ENCODE data around the gene IRF2BP2. TPM values are rescaled to one million over a fixed set of nuclear protein-coding genes. Genes with fewer than 3 reads are reported as not detected.

Gene IRF2BP2
- total and polyA plus RNA-seq, 2 of the 13 experiments (the other 11 are each of a cell fraction or from before 2014, with no cell fraction given): 140 to 147 TPM

GRCh38 chr1:234611225-234611846 lies 1.4 kb upstream of the IRF2BP2 start (continued):
- TF ChIP-seq, protein P1, sequence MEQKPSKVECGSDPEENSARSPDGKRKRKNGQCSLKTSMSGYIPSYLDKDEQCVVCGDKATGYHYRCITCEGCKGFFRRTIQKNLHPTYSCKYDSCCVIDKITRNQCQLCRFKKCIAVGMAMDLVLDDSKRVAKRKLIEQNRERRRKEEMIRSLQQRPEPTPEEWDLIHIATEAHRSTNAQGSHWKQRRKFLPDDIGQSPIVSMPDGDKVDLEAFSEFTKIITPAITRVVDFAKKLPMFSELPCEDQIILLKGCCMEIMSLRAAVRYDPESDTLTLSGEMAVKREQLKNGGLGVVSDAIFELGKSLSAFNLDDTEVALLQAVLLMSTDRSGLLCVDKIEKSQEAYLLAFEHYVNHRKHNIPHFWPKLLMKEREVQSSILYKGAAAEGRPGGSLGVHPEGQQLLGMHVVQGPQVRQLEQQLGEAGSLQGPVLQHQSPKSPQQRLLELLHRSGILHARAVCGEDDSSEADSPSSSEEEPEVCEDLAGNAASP (CRISPR knock-in tag; IDR thresholded peaks at IDR 0.05; ENCODE audit: borderline replicate concordance): no peak
- peak; percentile 58 for TF ChIP-seq ZNF687 (CRISPR knock-in tag; IDR thresholded peaks at IDR 0.05)
- TF ChIP-seq TOPORS (CRISPR knock-in tag; IDR thresholded peaks at IDR 0.05): no peak
- no peak for TF ChIP-seq ZNF30 (CRISPR knock-in tag; IDR thresholded peaks at IDR 0.05)
- TF ChIP-seq ZBTB42 (CRISPR knock-in tag; IDR thresholded peaks at IDR 0.05): no peak
- TF ChIP-seq ZNF484 (CRISPR knock-in tag; IDR thresholded peaks at IDR 0.05; ENCODE audit: borderline replicate concordance, low read depth): no peak
- no peak for TF ChIP-seq ZFP37 (CRISPR knock-in tag; IDR thresholded peaks at IDR 0.05; ENCODE audit: borderline replicate concordance)
- TF ChIP-seq SMYD3 (CRISPR knock-in tag; IDR thresholded peaks at IDR 0.05): no peak
- no peak for TF ChIP-seq ZNF766 (CRISPR knock-in tag; IDR thresholded peaks at IDR 0.05; ENCODE audit: borderline replicate concordance)
- TF ChIP-seq, protein P2, sequence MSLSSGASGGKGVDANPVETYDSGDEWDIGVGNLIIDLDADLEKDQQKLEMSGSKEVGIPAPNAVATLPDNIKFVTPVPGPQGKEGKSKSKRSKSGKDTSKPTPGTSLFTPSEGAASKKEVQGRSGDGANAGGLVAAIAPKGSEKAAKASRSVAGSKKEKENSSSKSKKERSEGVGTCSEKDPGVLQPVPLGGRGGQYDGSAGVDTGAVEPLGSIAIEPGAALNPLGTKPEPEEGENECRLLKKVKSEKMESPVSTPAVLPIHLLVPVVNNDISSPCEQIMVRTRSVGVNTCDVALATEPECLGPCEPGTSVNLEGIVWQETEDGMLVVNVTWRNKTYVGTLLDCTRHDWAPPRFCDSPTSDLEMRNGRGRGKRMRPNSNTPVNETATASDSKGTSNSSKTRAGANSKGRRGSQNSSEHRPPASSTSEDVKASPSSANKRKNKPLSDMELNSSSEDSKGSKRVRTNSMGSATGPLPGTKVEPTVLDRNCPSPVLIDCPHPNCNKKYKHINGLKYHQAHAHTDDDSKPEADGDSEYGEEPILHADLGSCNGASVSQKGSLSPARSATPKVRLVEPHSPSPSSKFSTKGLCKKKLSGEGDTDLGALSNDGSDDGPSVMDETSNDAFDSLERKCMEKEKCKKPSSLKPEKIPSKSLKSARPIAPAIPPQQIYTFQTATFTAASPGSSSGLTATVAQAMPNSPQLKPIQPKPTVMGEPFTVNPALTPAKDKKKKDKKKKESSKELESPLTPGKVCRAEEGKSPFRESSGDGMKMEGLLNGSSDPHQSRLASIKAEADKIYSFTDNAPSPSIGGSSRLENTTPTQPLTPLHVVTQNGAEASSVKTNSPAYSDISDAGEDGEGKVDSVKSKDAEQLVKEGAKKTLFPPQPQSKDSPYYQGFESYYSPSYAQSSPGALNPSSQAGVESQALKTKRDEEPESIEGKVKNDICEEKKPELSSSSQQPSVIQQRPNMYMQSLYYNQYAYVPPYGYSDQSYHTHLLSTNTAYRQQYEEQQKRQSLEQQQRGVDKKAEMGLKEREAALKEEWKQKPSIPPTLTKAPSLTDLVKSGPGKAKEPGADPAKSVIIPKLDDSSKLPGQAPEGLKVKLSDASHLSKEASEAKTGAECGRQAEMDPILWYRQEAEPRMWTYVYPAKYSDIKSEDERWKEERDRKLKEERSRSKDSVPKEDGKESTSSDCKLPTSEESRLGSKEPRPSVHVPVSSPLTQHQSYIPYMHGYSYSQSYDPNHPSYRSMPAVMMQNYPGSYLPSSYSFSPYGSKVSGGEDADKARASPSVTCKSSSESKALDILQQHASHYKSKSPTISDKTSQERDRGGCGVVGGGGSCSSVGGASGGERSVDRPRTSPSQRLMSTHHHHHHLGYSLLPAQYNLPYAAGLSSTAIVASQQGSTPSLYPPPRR (CRISPR knock-in tag; IDR thresholded peaks at IDR 0.05; ENCODE audit: borderline replicate concordance): no peak
- TF ChIP-seq, protein P3, sequence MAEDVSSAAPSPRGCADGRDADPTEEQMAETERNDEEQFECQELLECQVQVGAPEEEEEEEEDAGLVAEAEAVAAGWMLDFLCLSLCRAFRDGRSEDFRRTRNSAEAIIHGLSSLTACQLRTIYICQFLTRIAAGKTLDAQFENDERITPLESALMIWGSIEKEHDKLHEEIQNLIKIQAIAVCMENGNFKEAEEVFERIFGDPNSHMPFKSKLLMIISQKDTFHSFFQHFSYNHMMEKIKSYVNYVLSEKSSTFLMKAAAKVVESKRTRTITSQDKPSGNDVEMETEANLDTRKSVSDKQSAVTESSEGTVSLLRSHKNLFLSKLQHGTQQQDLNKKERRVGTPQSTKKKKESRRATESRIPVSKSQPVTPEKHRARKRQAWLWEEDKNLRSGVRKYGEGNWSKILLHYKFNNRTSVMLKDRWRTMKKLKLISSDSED (CRISPR knock-in tag; IDR thresholded peaks at IDR 0.05): no peak
- no peak for TF ChIP-seq ZNF547 (CRISPR knock-in tag; IDR thresholded peaks at IDR 0.05)
- no peak for TF ChIP-seq ZBTB34 (CRISPR knock-in tag; IDR thresholded peaks at IDR 0.05)
- no peak for TF ChIP-seq HES4 (CRISPR knock-in tag; IDR thresholded peaks at IDR 0.05; ENCODE audit: borderline replicate concordance)
- TF ChIP-seq ZNF768 (CRISPR knock-in tag; IDR thresholded peaks at IDR 0.05): no peak
- TF ChIP-seq MAF1 (CRISPR knock-in tag; IDR thresholded peaks at IDR 0.05; ENCODE audit: borderline replicate concordance): no peak

All from HepG2 (cell line).